ENCODE data around the gene PROP1.
A peak's percentile ranks its signal among the peaks of the same experiment; 100 is the strongest.
"Not testable (repeated sequence)": the region's sequence is repeated elsewhere in the genome, so short reads cannot be mapped to it uniquely, and the experiment has no call there.

Gene PROP1

GRCh38 chr5:177995691-177996595 is at the start of gene PROP1:
TSS of gene PROP1 (minus strand) at chr5:177996242. CDS start at chr5:177995933, 309 bp downstream.
- no peak for DNase-seq

GRCh38 chr5:178019379-178020030 is 23.5 kb upstream of the PROP1 start:
- not testable (repeated sequence) for DNase-seq

- DNase-seq = not testable (repeated sequence)
These were observed 16.7 kb upstream of the PROP1 start for GRCh38 chr5:178012758-178013157.

DNA sequence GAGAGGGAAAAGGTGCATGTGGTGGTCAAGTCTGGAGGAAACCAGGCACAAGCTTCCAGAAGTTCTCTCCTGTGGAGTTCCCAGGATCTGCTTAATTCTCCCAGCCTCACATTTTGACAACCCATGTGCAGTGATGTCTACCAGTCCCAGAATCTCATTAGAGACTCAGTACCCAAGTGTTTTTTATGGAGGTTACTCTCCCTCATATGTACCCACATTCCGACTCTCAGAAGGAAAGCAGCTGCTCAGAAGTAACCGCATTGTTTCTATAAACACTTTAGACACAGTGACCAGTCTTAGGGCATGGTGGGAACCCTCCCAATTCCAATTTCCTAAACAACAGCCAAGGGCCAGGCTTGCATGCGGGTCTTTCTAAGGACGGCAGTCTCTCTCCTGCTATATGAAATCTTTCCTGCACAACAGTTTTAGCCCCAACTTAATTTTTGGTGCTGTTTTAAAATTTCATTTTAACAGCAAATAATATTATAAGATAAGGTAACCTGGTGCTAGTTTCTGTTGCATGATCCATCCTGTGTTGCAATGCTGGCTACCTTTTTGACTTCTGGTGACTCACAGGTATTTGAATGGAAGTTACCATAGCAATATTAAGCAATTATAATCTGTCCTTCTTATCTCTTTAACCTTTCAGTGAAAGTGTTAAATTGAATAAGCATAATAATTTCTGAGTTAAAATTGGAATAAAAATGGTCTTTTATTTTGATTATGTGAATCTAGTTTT is 15.9 kb upstream of the PROP1 start:
- DNase-seq = not testable (repeated sequence)

GRCh38 chr5:178007272-178007671 is 11.2 kb upstream of the PROP1 start:
- not testable (repeated sequence) for DNase-seq

- DNase-seq = not testable (repeated sequence)
These were observed 10.6 kb upstream of the PROP1 start for GRCh38 chr5:178006536-178007231.

DNA sequence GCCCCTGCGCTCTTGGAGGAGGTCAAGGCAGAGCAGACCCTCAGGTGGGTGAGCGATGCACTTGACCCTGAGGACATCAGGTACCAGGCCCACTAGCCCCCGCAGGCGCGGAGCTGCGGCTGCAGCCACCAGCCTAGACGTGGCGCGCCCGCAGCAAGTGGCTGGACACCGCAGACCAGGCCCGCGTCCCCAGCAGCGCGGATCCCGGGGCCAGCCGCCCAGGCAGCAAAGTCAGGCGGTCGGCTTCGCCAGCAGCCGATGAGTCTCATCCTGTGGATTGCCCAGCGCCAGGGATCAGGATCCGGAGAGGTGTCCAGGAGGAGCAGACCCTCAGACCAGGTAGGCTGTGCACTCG is 10.1 kb upstream of the PROP1 start:
- not testable (repeated sequence) for DNase-seq

- no peak for DNase-seq
These were observed 1.8 kb upstream of the PROP1 start for GRCh38 chr5:177997846-177998245.

DNA sequence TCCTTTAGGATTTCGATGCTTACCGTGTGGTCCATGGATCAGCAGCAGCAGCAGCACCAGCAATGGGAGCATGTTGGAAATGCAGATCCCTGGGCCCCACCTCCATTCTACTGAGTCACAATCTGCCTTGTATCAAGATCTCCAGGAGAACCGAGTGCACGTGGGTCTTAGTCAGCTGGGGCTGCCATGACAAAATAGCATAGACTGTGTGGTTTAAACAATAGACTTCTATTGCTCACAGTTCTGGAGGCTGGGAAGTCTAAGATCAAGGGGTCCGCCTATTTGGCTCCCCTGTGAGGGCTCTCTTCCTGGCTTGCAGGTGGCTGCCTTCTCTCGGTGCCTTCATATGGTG is 1.3 kb upstream of the PROP1 start:
- no peak for DNase-seq

DNA sequence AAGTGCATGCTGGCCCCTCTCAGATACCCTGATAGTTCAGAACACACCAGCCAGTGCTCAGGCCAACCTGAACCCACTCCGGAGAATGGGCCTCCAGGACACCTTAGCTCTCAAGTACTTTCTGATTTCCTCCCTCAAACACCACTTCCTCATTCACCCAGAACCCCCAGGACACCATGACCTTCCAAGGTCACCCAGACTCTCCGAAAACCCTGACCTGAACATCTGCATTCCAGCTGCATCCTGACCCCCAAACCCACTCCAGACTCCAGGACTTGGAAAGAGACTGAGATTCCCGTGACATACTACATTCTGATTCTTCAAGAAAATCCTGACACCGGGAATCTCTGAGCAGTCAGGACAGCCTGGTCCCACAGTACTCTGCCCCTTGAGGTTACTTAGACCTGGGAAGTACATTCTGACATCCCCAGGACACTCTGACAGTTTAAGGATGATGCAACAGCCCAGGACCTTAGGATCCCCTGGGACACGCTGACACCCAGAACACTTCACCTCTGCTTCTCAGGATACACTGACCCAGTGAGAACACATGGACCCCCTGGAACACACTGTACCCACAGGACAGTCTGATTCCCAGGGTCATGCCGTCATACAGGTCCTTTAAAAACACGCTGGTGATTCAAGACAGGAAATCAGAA is 747 bp upstream of the PROP1 start:
- DNase-seq = no peak

DNA sequence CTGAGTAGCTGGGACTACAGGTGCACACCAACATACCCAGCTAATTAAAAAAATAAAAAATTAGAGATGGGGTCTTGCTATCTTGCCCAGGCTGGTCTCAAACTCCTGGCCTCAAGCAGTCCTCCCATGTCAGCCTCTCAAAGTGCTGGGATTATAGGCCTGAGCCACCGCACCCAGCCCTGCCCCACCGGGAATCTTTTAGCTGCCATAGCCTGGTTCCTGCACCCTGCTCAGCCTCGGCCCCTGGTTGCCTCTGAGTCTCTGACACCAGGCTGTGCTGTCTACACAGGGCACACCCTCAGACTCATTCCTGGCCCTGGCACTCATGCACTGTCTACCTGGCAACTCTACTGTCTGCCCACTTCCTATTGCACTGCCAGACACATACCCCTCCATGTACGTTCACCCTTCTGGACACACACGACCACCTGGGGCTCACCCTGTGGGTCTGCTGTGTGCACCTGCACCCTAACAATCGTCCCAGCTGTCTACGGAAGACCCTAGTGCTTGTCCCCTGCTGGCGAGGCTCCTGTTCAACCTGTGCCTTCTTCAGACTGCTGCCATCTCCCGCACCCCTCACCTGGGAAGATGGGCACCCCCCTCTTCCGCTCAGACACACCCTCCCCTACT is 1.4 kb downstream of the PROP1 start:
- peak in 2 of 3 experiments; percentile 10 to 32 for DNase-seq

- no peak for DNase-seq
These were observed 2.0 kb downstream of the PROP1 start for GRCh38 chr5:177994063-177994462.

- DNase-seq = no peak
These were observed 3.6 kb downstream of the PROP1 start for GRCh38 chr5:177992466-177992865.

GRCh38 chr5:177988989-177989625 is 6.9 kb downstream of the PROP1 start:
- DNase-seq = no peak

DNA sequence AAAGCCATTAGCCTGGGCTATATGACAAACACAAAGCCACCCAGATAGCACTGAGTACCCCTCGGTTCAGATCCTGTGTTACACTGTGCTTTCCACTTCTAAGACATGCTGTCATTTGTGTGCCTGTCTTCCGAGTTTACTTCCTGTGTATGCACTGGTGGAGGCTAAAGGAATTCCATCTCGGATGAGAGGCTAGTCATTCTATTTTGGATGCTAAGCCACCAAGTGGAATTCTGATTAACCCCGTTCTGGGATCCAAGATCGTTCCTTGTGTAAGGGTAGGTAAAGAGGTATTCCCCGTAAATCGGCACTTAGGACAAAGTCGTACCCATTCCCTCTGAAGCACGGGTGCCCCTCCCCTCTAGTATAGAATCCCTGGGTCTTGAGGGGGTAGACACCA is 8.7 kb downstream of the PROP1 start:
- DNase-seq = no peak

- DNase-seq = no peak
These were observed 10.5 kb downstream of the PROP1 start for GRCh38 chr5:177985430-177986040.

- DNase-seq = no peak
These were observed 11.3 kb downstream of the PROP1 start for GRCh38 chr5:177984584-177985206.

- DNase-seq = no peak
These were observed 12.1 kb downstream of the PROP1 start for GRCh38 chr5:177983763-177984583.

- no peak for DNase-seq
These were observed 13.1 kb downstream of the PROP1 start for GRCh38 chr5:177982956-177983355.
